Measurements from ENCODE around the gene ADORA1. TPM values are rescaled to one million over a fixed set of nuclear protein-coding genes. Genes with fewer than 3 reads are reported as not detected.
A peak's percentile ranks its signal among the peaks of the same experiment; 100 is the strongest.

ADORA1 gene
- polyA plus RNA-seq, 3 donors = 0.13 to 1.1 TPM; not detected in 1

DNA sequence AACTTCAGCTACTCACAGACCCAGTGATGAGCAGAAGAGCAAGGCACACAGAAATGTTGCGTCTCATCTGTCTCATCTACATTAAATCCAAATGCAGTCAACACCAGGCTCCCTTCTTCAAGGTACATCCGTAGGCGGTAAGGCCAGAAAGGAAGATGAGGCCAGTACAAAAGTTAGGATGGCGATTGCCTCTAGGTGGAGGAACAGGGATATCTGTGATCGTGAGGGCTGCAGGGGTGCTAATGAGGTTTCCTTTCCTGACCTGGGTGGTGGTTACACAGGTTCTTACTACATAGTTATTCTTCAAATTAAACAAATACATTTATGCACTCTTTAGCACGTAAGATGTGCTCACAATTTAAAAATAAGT is 49.5 kb downstream of the ADORA1 start:
- Mint-ChIP-seq H3K27me3 (ENCODE audit: low read depth in 3 of 3) (peaks cover 3 to 16% (median 9%) of the 10 kb centered on the region in 3 donors), H3K36me3 (no peaks in the 10 kb centered on the region), H3K4me3 (no peak overlapping the region), H3K27ac (peak overlapping the region in 1 of 7 donors; percentile 57), H3K9me3 (no peaks in the 10 kb centered on the region), H3K4me1 (peaks cover 57% of the 10 kb centered on the region)
- no peak overlapping the region for H3K4me3 ChIP-seq (replicated peaks in 1 of 3; ENCODE audit: low read depth in 2 of 3, low read length in 3 of 3)
- H3K4me2 ChIP-seq (replicated peaks; ENCODE audit: extremely low read depth, low read length, poor library complexity, severe bottlenecking) = no peak overlapping the region
- no peaks in the 10 kb centered on the region for H3K27me3 ChIP-seq (ENCODE audit: control insufficient read depth in 2 of 2, insufficient read depth in 2 of 2, low read length in 2 of 2)
- H4K20me1 ChIP-seq (ENCODE audit: insufficient read depth, low read length) = no peaks in the 10 kb centered on the region
- DNase-seq = no peak
- peaks cover 38 to 46% of the 10 kb centered on the region in 2 donors for H3K4me1 ChIP-seq (ENCODE audit: control insufficient read depth in 1 of 2, insufficient read depth in 2 of 2, low read length in 2 of 2)
- H3K27ac ChIP-seq (ENCODE audit: low read depth in 1 of 2, low read length in 2 of 2) = no peak overlapping the region
- H3K9ac ChIP-seq (ENCODE audit: insufficient read depth, low read length, poor library complexity, severe bottlenecking) = no peak overlapping the region
- TF ChIP-seq, protein P1, sequence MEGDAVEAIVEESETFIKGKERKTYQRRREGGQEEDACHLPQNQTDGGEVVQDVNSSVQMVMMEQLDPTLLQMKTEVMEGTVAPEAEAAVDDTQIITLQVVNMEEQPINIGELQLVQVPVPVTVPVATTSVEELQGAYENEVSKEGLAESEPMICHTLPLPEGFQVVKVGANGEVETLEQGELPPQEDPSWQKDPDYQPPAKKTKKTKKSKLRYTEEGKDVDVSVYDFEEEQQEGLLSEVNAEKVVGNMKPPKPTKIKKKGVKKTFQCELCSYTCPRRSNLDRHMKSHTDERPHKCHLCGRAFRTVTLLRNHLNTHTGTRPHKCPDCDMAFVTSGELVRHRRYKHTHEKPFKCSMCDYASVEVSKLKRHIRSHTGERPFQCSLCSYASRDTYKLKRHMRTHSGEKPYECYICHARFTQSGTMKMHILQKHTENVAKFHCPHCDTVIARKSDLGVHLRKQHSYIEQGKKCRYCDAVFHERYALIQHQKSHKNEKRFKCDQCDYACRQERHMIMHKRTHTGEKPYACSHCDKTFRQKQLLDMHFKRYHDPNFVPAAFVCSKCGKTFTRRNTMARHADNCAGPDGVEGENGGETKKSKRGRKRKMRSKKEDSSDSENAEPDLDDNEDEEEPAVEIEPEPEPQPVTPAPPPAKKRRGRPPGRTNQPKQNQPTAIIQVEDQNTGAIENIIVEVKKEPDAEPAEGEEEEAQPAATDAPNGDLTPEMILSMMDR (IDR thresholded peaks at IDR 0.05) = no peak
- H3K9me3 ChIP-seq (replicated peaks in 1 of 2; ENCODE audit: control insufficient read depth in 1 of 2, insufficient read depth in 1 of 2, low read length in 2 of 2) = no peaks in the 10 kb centered on the region
- intact Hi-C loops (cut with micrococcal nuclease) = loop anchor here in 1 of 2 donors (5.0 kb wide), 2 partner anchors 40 to 50 kb away; partner anchors contain the start of gene ADORA1
- 75% methylated on average over 2 of the region's 6 CpGs for WGBS (ENCODE audit: insufficient coverage)
- H3K36me3 ChIP-seq (replicated peaks in 1 of 2; ENCODE audit: control insufficient read depth in 1 of 2, insufficient read depth in 2 of 2, low read length in 2 of 2) = no peaks in the 10 kb centered on the region
- H3K79me2 ChIP-seq (ENCODE audit: insufficient read depth, low read length) = no peaks in the 10 kb centered on the region
- H2AFZ ChIP-seq (ENCODE audit: insufficient read depth, low read depth, low read length, poor library complexity, severe bottlenecking) = no peak overlapping the region

DNA sequence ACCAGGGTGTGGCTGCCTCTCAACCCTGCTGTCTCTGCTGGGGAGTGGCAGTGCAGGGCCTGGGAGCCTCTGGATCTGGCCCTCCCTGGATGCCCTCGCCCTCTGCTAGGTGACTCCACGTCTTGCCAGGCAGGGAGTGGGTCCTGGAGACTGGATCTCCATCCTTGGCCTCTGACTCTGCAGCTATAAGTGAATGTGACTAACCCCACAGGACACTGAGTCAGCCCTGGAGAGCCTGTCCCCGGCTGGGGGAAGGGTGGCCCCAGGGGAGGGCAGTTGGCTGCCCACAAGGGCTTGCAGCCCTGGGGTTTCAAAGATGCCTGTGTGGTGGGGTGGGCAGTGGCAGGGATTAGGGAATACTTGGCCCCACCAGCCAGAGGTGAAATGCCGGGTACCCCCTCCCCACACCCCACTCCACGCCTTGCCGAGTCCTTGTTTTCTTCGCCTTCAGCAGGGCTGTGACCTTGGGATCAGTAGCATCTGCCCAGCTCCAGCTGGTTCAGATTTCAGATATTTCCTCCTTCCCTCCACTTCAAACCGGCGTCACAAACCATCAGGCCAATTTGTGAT is 50.0 kb downstream of the ADORA1 start:
- Histone ChIP-seq H3K27ac (ENCODE audit: low read depth in 1 of 2, low read length in 2 of 2) (no peak overlapping the region), H2AFZ (ENCODE audit: insufficient read depth, low read depth, low read length, poor library complexity, severe bottlenecking) (no peak overlapping the region), H3K4me2 (replicated peaks; ENCODE audit: extremely low read depth, low read length, poor library complexity, severe bottlenecking) (no peak overlapping the region)

More for the DNA sequence above, 50.0 kb downstream of the ADORA1 start:
- no peak overlapping the region for H3K4me3 Mint-ChIP-seq
- Histone ChIP-seq H3K4me1 (ENCODE audit: control insufficient read depth in 1 of 2, insufficient read depth in 2 of 2, low read length in 2 of 2) (peaks cover 38 to 46% of the 10 kb centered on the region in 2 donors), H3K9ac (ENCODE audit: insufficient read depth, low read length, poor library complexity, severe bottlenecking) (no peak overlapping the region), H3K4me3 (replicated peaks in 1 of 3; ENCODE audit: low read depth in 2 of 3, low read length in 3 of 3) (no peak overlapping the region), H3K79me2 (ENCODE audit: insufficient read depth, low read length) (no peaks in the 10 kb centered on the region), H4K20me1 (ENCODE audit: insufficient read depth, low read length) (no peaks in the 10 kb centered on the region), H3K27me3 (ENCODE audit: control insufficient read depth in 2 of 2, insufficient read depth in 2 of 2, low read length in 2 of 2) (no peaks in the 10 kb centered on the region), H3K9me3 (replicated peaks in 1 of 2; ENCODE audit: control insufficient read depth in 1 of 2, insufficient read depth in 1 of 2, low read length in 2 of 2) (no peaks in the 10 kb centered on the region), H3K36me3 (replicated peaks in 1 of 2; ENCODE audit: control insufficient read depth in 1 of 2, insufficient read depth in 2 of 2, low read length in 2 of 2) (no peaks in the 10 kb centered on the region)
- H3K27ac Mint-ChIP-seq = peak overlapping the region in 2 of 7 donors; percentile 35 to 57
- TF ChIP-seq, protein P1 (IDR thresholded peaks at IDR 0.05) = no peak
- DNase-seq = peak in 2 of 3 donors; percentile 28 to 58
- 92% methylated on average over 4 of the region's 9 CpGs for WGBS (ENCODE audit: insufficient coverage)
- no peaks in the 10 kb centered on the region for H3K9me3 Mint-ChIP-seq
- intact Hi-C loops (cut with micrococcal nuclease) = loop anchor here in 1 of 2 donors (5.0 kb wide), 2 partner anchors 40 to 50 kb away; partner anchors contain the start of gene ADORA1
- no peaks in the 10 kb centered on the region for H3K36me3 Mint-ChIP-seq
- H3K27me3 Mint-ChIP-seq (ENCODE audit: low read depth in 3 of 3) = peaks cover 3 to 12% (median 9%) of the 10 kb centered on the region in 3 donors
- H3K4me1 Mint-ChIP-seq = peaks cover 61% of the 10 kb centered on the region

Data from CD14-positive monocyte (primary cell).